Muscle layer of duodenum (tissue), 2 donors: Measurements from ENCODE around the gene TNFAIP8L2.

Experiments
- H3K27ac ChIP-seq: one replicate; pipeline ENCODE4 v1.7.0; 2013; ENCODE audit warnings: mild to moderate bottlenecking, low read length
- H3K27me3 ChIP-seq: one replicate; pipeline ENCODE4 v1.7.0; 2013; ENCODE audit warnings: low read depth, mild to moderate bottlenecking, control low read depth, low read length
- H3K36me3 ChIP-seq, 2 donors: one replicate each; pipeline ENCODE4 v1.7.0; 2013; ENCODE audit warnings: low read length in 2 of 2, control low read depth in 1 of 2, mild to moderate bottlenecking in 1 of 2; ENCODE audit not compliant: insufficient read depth in 2 of 2, control insufficient read depth in 1 of 2
- H3K4me1 ChIP-seq, 2 donors: one replicate each; pipeline ENCODE4 v1.7.0; 2013; ENCODE audit warnings: low read length in 2 of 2, mild to moderate bottlenecking in 2 of 2, control low read depth in 1 of 2, moderate library complexity in 1 of 2; ENCODE audit not compliant: insufficient read depth in 2 of 2, control insufficient read depth in 1 of 2
- H3K4me3 ChIP-seq, 2 donors: one replicate each; pipeline ENCODE4 v1.7.0; 2013; ENCODE audit warnings: low read length in 2 of 2, low read depth in 1 of 2, mild to moderate bottlenecking in 1 of 2
- H3K9me3 ChIP-seq, 2 donors: one replicate each; pipeline ENCODE4 v1.7.0; 2013; ENCODE audit warnings: low read length in 2 of 2, control low read depth in 1 of 2, mild to moderate bottlenecking in 1 of 2; ENCODE audit not compliant: control insufficient read depth in 1 of 2
- donor health status: healthy.

Gene TNFAIP8L2

DNA sequence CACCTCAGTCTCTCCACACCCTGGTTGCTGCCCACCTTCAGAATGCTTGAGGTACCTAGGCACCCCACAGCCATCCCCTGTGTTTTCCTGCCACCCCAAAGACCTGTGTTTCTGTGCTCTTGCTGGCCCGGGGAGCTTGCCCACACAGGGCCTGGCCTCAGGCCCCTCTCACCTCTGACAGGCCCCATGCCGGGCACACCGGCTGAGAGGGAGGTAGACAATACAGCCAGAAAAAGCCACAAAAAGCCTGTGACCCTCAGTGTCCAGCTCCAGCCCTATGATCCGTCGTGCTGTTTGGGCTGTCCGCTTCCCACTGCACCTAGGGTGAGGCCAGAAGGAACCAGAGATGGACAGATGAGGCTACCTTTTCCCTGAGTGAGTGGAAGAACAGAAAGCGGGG lies 21.5 kb upstream of the TNFAIP8L2 start:
- Histone ChIP-seq H3K36me3 (peaks cover 3 to 35% of the 10 kb centered on the region in 2 donors), H3K4me1 (peaks cover 0 to 18% of the 10 kb centered on the region in 2 donors), H3K4me3 (no peak overlapping the region), H3K27me3 (no peaks in the 10 kb centered on the region), H3K9me3 (no peaks in the 10 kb centered on the region), H3K27ac (no peak overlapping the region)

- Histone ChIP-seq H3K4me1 (peaks cover 0 to 12% of the 10 kb centered on the region in 2 donors), H3K27ac (no peak overlapping the region), H3K27me3 (no peaks in the 10 kb centered on the region), H3K36me3 (peaks cover 3 to 35% of the 10 kb centered on the region in 2 donors), H3K4me3 (no peak overlapping the region), H3K9me3 (no peaks in the 10 kb centered on the region)
Measured at GRCh38 chr1:151135433-151136385, 20.7 kb upstream of the TNFAIP8L2 start.

GRCh38 chr1:151137789-151138188 lies 18.7 kb upstream of the TNFAIP8L2 start:
- Histone ChIP-seq H3K36me3 (peaks cover 3 to 35% of the 10 kb centered on the region in 2 donors), H3K4me1 (peaks cover 0 to 2% of the 10 kb centered on the region in 2 donors), H3K9me3 (no peaks in the 10 kb centered on the region)

DNA sequence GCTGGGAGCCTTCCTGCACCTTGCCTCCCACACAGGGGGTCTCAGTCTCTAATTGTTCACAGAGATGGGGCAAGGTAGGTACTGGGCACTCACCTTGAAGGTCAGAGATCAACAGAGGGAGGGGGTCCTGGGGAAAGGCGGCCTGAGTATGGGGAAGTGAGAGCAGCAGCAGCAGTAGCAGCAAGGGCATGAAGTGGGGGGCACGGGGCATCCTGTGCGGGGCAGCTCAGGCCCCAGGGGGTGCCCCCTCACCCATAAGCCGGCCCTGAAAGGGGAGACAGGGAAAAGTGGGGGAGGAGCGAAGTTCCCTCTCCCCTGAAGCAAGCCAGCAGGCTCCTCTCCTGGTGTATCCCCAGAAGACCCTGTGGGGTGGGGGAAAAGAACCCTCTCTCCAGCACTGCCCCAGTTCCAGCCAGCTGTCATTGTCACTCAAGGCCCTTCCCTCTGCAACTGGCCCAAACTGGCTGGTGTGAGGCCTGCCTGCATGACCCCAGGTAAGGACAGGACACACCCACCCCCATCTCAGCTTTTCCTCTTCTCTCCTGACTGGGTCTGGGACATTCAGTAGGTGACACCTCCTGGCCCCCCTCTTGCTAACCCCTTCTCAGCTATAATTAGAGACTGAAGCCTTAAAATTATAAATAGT lies 13.9 kb upstream of the TNFAIP8L2 start:
- Histone ChIP-seq H3K4me3 (no peak overlapping the region), H3K27me3 (no peaks in the 10 kb centered on the region), H3K36me3 (peaks cover 0 to 9% of the 10 kb centered on the region in 2 donors), H3K9me3 (no peaks in the 10 kb centered on the region), H3K27ac (no peak overlapping the region), H3K4me1 (peaks cover 0 to 39% of the 10 kb centered on the region in 2 donors)

More at GRCh38 chr1:151137789-151138188, 18.7 kb upstream of the TNFAIP8L2 start:
- Histone ChIP-seq H3K27me3 (no peaks in the 10 kb centered on the region), H3K4me3 (no peak overlapping the region), H3K27ac (no peak overlapping the region)

- Histone ChIP-seq H3K27ac (no peak overlapping the region), H3K4me3 (no peak overlapping the region), H3K4me1 (peaks cover 0 to 40% of the 10 kb centered on the region in 2 donors), H3K9me3 (no peaks in the 10 kb centered on the region), H3K36me3 (peaks cover 0 to 7% of the 10 kb centered on the region in 2 donors), H3K27me3 (no peaks in the 10 kb centered on the region)
Measured at GRCh38 chr1:151143057-151143435, 13.4 kb upstream of the TNFAIP8L2 start.

DNA sequence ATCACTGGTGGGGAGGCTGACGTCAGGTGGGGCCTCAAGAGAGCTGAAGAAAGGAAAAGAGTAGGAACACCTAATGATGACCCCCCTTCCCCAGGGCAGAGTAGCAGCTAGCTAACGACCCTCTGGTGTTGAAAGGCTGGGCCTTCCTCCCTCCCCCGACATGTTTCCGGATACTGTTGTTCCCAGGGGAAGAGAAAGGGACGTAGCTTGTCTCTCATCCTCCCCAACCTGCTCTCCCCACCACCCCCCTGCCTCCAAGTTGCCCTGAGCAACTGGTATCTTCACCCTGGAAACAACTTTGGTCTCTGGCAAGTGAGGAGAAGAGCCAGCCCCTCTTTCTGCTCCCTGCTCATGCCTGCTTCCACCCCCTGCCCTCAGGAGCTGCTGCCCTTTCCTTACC lies 12.5 kb upstream of the TNFAIP8L2 start:
- Histone ChIP-seq H3K9me3 (no peaks in the 10 kb centered on the region), H3K27me3 (no peaks in the 10 kb centered on the region), H3K27ac (no peak overlapping the region), H3K4me1 (peaks cover 0 to 40% of the 10 kb centered on the region in 2 donors), H3K4me3 (no peak overlapping the region), H3K36me3 (peaks cover 0 to 6% of the 10 kb centered on the region in 2 donors)

DNA sequence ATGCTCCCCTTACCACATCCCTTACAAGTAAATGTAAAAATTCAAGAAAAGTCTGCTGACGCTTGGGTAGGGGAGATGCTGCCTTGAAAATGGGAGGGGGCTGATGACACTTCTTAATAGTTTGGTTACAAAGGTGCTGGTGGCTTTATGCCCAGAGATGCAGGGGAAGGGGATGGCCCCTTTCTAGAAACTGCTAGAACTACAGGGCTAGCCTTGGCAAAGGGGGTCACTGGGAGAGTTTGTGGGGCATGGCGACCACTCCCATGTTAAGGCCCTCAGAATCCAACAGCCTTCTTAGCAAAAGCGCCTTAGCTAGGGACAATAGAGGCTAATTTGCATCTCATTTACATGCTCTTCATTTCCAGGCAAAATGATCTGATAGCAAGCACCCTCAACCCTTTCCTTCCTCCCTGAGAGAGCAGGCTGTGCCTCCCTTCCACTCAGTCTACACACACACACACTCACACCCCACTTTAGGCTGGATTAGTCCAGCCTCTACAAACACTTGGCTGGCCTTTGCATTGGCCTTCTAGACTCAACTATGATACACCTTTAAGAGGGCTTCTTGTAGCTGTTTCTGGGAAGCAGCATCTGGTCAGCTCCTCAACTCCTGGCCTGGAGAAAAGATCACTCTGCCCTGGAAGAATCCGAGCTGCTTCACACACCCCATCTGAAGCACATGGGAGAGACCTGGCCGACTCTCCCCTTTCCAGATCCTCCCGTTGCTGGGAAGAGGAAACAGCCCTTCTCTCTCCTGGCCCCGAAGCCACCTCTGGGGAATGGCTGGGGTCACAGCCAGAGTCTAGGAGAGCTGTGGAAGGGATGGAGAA lies 11.8 kb upstream of the TNFAIP8L2 start:
- Histone ChIP-seq H3K27me3 (no peaks in the 10 kb centered on the region), H3K9me3 (no peaks in the 10 kb centered on the region), H3K4me3 (peak overlapping the region; percentile 74 to 92), H3K4me1 (peaks cover 0 to 40% of the 10 kb centered on the region in 2 donors), H3K27ac (no peak overlapping the region), H3K36me3 (no peaks in the 10 kb centered on the region)

DNA sequence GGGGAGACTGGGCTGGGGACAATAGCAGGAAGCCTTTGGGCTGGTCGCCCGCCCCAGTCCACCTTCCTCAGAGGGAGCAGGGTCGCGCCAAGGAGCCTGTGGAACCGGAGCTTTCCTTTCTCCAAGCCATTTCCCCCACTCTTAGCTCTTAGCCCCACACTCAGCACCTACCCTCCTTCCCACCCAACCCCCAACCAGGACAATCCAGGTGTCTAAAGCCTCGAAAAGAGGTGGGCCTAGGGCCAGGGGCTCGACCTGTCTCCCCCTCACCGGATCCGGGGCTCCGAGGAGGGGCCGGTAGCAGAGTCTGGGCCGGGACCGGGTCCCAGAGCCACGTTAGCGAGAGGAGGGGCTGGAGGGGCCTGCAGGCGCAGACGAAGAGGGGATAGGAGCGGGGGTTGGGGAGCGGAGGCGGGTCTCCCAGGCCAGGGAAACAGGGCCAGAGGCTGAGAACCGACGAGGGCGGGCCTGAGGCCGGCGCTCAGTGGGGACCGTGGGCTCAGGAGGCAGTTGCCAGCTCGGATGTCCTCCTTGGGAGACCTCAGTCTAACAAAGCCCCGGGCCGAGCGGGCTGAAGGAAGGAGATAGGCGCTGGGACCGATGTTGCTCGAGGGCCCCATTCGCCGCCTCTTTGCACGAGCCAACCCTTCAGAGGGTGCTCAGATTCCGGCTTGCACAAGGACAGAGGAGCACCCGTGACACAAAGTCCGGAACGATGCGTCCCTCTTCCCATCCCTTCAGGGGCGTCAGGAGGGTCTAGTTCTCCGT lies 11.0 kb upstream of the TNFAIP8L2 start:
- Histone ChIP-seq H3K36me3 (no peaks in the 10 kb centered on the region), H3K4me3 (peak overlapping the region; percentile 74 to 92), H3K27ac (no peak overlapping the region), H3K9me3 (no peaks in the 10 kb centered on the region), H3K4me1 (peaks cover 0 to 40% of the 10 kb centered on the region in 2 donors), H3K27me3 (no peaks in the 10 kb centered on the region)

DNA sequence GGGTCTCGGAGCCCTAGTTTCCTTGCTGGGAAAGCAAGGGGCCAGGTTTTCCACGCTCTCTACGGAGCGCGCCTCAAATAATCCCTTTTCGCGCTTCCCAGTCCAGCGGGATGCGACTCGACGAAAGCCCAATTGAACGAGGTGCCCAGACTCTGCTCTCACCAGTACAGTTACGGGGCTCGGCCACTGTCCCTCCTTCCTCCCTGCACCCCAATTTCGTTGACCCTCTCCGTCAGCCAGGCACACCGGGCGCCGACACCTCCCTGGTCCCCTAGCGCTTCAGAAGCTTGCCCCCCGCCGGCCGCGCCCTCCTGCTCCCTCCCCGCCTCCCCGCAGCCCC lies 10.4 kb upstream of the TNFAIP8L2 start:
- Histone ChIP-seq H3K9me3 (no peaks in the 10 kb centered on the region), H3K4me3 (peak overlapping the region; percentile 74 to 92), H3K27me3 (no peaks in the 10 kb centered on the region), H3K36me3 (no peaks in the 10 kb centered on the region), H3K27ac (no peak overlapping the region), H3K4me1 (peaks cover 0 to 40% of the 10 kb centered on the region in 2 donors)

DNA sequence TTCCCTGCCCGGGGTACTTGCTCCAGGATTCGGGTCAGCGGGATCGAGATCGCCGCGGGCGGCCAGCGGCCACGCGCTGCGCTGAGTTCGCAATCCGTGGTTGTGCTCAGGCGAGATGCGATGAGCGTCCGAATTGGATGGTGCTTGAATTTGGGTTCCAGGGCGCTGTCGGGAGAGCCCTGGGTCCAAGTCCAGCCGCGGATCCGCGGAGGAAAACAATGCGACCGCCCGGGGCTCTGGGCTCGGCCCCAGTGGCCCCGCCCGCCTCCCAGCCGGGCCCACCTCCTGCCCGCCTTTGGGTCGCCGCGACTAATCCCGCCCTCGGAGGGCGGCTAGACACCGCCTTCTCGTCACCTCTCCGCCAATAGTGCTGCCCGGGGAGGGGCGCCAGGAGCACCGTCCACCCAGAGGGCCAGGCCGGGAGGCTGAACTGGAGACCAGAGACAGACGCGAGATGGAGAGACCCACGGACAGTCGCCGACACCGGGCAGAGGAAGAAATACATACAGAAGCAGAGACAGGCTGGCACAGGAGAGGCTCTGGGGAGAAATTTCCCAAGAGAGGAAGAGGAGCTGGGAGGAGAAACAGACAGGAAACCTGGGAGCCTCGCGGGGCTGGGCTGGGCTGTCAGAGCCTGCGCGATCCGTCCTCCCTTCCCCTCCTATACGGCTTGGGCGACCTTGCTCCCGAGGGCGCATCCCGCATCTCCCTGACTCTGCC lies 9.9 kb upstream of the TNFAIP8L2 start, which contains the start of gene SEMA6C:
TSS of gene SEMA6C (minus strand) at position 220 of the 720 bp plus-strand sequence. CDS start 4,010 bp downstream, outside the sequence.
- no peaks in the 10 kb centered on the region for H3K36me3 ChIP-seq
- peak within 1 kb of the TSS; percentile 74 to 92 for H3K4me3 ChIP-seq
- no peaks in the 10 kb centered on the region for H3K9me3 ChIP-seq
- no peaks in the 10 kb centered on the region for H3K27me3 ChIP-seq
- peak within 1 kb of the TSS; percentile 82 for H3K27ac ChIP-seq
- H3K4me1 ChIP-seq, result peaks cover 0 to 40% of the 10 kb centered on the region in 2 donors
